ENCODE measurements around the gene NRARP. TPM values are rescaled to one million over a fixed set of nuclear protein-coding genes. Genes with fewer than 3 reads are reported as not detected.

NRARP gene
- total and polyA plus RNA-seq, 2 of the 13 experiments (the other 11 are each of a cell fraction or from before 2014, with no cell fraction given), result 0.22 to 0.46 TPM

GRCh38 chr9:137305060-137305797 lies 3.2 kb upstream of the NRARP start (continued):
- TF ChIP-seq, protein P1, sequence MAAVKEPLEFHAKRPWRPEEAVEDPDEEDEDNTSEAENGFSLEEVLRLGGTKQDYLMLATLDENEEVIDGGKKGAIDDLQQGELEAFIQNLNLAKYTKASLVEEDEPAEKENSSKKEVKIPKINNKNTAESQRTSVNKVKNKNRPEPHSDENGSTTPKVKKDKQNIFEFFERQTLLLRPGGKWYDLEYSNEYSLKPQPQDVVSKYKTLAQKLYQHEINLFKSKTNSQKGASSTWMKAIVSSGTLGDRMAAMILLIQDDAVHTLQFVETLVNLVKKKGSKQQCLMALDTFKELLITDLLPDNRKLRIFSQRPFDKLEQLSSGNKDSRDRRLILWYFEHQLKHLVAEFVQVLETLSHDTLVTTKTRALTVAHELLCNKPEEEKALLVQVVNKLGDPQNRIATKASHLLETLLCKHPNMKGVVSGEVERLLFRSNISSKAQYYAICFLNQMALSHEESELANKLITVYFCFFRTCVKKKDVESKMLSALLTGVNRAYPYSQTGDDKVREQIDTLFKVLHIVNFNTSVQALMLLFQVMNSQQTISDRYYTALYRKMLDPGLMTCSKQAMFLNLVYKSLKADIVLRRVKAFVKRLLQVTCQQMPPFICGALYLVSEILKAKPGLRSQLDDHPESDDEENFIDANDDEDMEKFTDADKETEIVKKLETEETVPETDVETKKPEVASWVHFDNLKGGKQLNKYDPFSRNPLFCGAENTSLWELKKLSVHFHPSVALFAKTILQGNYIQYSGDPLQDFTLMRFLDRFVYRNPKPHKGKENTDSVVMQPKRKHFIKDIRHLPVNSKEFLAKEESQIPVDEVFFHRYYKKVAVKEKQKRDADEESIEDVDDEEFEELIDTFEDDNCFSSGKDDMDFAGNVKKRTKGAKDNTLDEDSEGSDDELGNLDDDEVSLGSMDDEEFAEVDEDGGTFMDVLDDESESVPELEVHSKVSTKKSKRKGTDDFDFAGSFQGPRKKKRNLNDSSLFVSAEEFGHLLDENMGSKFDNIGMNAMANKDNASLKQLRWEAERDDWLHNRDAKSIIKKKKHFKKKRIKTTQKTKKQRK (IDR thresholded peaks at IDR 0.05; ENCODE audit: low read length), result no peak
- TF ChIP-seq ZNF558 (CRISPR knock-in tag; IDR thresholded peaks at IDR 0.05; ENCODE audit: borderline replicate concordance) (no peak), ZNF777 (CRISPR knock-in tag; IDR thresholded peaks at IDR 0.05) (no peak), PHF21A (CRISPR knock-in tag; IDR thresholded peaks at IDR 0.05) (0 out of 2 replicates have a peak, but pooled peaks have one; percentile 17), ZFX (CRISPR knock-in tag; IDR thresholded peaks at IDR 0.05; ENCODE audit: low read depth) (peak; percentile 49; the same call in 1 of the 2 replicates), NR3C1 (CRISPR knock-in tag; IDR thresholded peaks at IDR 0.05) (no peak), ZNF770 (CRISPR knock-in tag; IDR thresholded peaks at IDR 0.05) (peak; percentile 91), HNRNPLL (IDR thresholded peaks at IDR 0.05; ENCODE audit: low read depth, low read length, poor library complexity, severe bottlenecking) (peak; percentile 31), SIX4 (CRISPR knock-in tag; IDR thresholded peaks at IDR 0.05) (no peak), ZNF775 (CRISPR knock-in tag; IDR thresholded peaks at IDR 0.05; ENCODE audit: borderline replicate concordance) (no peak)
- TF ChIP-seq, protein P2, sequence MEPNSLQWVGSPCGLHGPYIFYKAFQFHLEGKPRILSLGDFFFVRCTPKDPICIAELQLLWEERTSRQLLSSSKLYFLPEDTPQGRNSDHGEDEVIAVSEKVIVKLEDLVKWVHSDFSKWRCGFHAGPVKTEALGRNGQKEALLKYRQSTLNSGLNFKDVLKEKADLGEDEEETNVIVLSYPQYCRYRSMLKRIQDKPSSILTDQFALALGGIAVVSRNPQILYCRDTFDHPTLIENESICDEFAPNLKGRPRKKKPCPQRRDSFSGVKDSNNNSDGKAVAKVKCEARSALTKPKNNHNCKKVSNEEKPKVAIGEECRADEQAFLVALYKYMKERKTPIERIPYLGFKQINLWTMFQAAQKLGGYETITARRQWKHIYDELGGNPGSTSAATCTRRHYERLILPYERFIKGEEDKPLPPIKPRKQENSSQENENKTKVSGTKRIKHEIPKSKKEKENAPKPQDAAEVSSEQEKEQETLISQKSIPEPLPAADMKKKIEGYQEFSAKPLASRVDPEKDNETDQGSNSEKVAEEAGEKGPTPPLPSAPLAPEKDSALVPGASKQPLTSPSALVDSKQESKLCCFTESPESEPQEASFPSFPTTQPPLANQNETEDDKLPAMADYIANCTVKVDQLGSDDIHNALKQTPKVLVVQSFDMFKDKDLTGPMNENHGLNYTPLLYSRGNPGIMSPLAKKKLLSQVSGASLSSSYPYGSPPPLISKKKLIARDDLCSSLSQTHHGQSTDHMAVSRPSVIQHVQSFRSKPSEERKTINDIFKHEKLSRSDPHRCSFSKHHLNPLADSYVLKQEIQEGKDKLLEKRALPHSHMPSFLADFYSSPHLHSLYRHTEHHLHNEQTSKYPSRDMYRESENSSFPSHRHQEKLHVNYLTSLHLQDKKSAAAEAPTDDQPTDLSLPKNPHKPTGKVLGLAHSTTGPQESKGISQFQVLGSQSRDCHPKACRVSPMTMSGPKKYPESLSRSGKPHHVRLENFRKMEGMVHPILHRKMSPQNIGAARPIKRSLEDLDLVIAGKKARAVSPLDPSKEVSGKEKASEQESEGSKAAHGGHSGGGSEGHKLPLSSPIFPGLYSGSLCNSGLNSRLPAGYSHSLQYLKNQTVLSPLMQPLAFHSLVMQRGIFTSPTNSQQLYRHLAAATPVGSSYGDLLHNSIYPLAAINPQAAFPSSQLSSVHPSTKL (CRISPR knock-in tag; IDR thresholded peaks at IDR 0.05), result no peak
- TF ChIP-seq, protein P3, sequence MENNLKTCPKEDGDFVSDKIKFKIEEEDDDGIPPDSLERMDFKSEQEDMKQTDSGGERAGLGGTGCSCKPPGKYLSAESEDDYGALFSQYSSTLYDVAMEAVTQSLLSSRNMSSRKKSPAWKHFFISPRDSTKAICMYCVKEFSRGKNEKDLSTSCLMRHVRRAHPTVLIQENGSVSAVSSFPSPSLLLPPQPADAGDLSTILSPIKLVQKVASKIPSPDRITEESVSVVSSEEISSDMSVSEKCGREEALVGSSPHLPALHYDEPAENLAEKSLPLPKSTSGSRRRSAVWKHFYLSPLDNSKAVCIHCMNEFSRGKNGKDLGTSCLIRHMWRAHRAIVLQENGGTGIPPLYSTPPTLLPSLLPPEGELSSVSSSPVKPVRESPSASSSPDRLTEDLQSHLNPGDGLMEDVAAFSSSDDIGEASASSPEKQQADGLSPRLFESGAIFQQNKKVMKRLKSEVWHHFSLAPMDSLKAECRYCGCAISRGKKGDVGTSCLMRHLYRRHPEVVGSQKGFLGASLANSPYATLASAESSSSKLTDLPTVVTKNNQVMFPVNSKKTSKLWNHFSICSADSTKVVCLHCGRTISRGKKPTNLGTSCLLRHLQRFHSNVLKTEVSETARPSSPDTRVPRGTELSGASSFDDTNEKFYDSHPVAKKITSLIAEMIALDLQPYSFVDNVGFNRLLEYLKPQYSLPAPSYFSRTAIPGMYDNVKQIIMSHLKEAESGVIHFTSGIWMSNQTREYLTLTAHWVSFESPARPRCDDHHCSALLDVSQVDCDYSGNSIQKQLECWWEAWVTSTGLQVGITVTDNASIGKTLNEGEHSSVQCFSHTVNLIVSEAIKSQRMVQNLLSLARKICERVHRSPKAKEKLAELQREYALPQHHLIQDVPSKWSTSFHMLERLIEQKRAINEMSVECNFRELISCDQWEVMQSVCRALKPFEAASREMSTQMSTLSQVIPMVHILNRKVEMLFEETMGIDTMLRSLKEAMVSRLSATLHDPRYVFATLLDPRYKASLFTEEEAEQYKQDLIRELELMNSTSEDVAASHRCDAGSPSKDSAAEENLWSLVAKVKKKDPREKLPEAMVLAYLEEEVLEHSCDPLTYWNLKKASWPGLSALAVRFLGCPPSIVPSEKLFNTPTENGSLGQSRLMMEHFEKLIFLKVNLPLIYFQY (CRISPR knock-in tag; IDR thresholded peaks at IDR 0.05; ENCODE audit: borderline replicate concordance), result no peak
- TF ChIP-seq, protein P4, sequence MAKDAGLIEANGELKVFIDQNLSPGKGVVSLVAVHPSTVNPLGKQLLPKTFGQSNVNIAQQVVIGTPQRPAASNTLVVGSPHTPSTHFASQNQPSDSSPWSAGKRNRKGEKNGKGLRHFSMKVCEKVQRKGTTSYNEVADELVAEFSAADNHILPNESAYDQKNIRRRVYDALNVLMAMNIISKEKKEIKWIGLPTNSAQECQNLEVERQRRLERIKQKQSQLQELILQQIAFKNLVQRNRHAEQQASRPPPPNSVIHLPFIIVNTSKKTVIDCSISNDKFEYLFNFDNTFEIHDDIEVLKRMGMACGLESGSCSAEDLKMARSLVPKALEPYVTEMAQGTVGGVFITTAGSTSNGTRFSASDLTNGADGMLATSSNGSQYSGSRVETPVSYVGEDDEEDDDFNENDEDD (CRISPR knock-in tag; IDR thresholded peaks at IDR 0.05; ENCODE audit: borderline replicate concordance), result 0 out of 2 replicates have a peak, but pooled peaks have one; percentile 36
